HEK293 (cell line): ENCODE measurements around the gene HIVEP2.

Experiments used
- BCL11B ChIP-seq: fragments of 450-650 bp; formaldehyde crosslinking; IDR thresholded peaks from 2 replicates; pipeline ENCODE4 v1.5.1; 2016; ENCODE audit warnings: low read depth, missing biosample characterization, missing genetic modification characterization
- INSM2 ChIP-seq: fragments of 450-650 bp; formaldehyde crosslinking; IDR thresholded peaks from 2 replicates; pipeline ENCODE4 v1.5.1; 2016; ENCODE audit warnings: missing biosample characterization, missing genetic modification characterization
- KLF16 ChIP-seq: fragments of 450-650 bp; formaldehyde crosslinking; IDR thresholded peaks from 2 replicates; pipeline ENCODE4 v1.5.1; 2017; ENCODE audit warnings: missing biosample characterization, missing genetic modification characterization
- OSR2 ChIP-seq: fragments of 450-650 bp; formaldehyde crosslinking; IDR thresholded peaks from 2 replicates; pipeline ENCODE4 v1.5.1; 2016; ENCODE audit warnings: missing biosample characterization, missing genetic modification characterization
- TRIM28 ChIP-seq: IDR thresholded peaks from 2 replicates; pipeline ENCODE4 v1.6.1; 2011; ENCODE audit warnings: low read length, control low read depth, borderline replicate concordance
- TSHZ1 ChIP-seq: fragments of 450-650 bp; formaldehyde crosslinking; IDR thresholded peaks from 2 replicates; pipeline ENCODE4 v1.5.1; 2016; ENCODE audit warnings: missing biosample characterization, missing genetic modification characterization, borderline replicate concordance
- ZBTB48 ChIP-seq: fragments of 450-650 bp; formaldehyde crosslinking; IDR thresholded peaks from 2 replicates; pipeline ENCODE4 v1.5.1; 2016; ENCODE audit warnings: missing biosample characterization, missing genetic modification characterization
- ZEB2 ChIP-seq: fragments of 450-650 bp; formaldehyde crosslinking; IDR thresholded peaks from 2 replicates; pipeline ENCODE4 v1.5.1; 2016; ENCODE audit warnings: missing biosample characterization, missing genetic modification characterization
- ZFP69B ChIP-seq: fragments of 450-650 bp; formaldehyde crosslinking; IDR thresholded peaks from 2 replicates; pipeline ENCODE4 v1.5.1; 2016; ENCODE audit warnings: missing biosample characterization, missing genetic modification characterization
- ZNF184 ChIP-seq: fragments of 450-650 bp; IDR thresholded peaks from 2 replicates; pipeline ENCODE4 v1.5.1; 2018; ENCODE audit warnings: missing biosample characterization, mild to moderate bottlenecking, missing genetic modification characterization
- ZNF2 ChIP-seq: fragments of 450-650 bp; formaldehyde crosslinking; IDR thresholded peaks from 2 replicates; pipeline ENCODE4 v1.5.1; 2016; ENCODE audit warnings: missing biosample characterization, missing genetic modification characterization
- ZNF24 ChIP-seq: fragments of 450-650 bp; formaldehyde crosslinking; IDR thresholded peaks from 2 replicates; pipeline ENCODE4 v1.5.1; 2016; ENCODE audit warnings: missing biosample characterization, missing genetic modification characterization
- ZNF311 ChIP-seq: fragments of 450-650 bp; formaldehyde crosslinking; IDR thresholded peaks from 2 replicates; pipeline ENCODE4 v1.5.1; 2017; ENCODE audit warnings: missing biosample characterization, missing genetic modification characterization, borderline replicate concordance
- ZNF335 ChIP-seq: fragments of 450-650 bp; formaldehyde crosslinking; conservative IDR thresholded peaks from 2 replicates; pipeline ENCODE4 v1.5.1; 2016; ENCODE audit warnings: missing biosample characterization, missing genetic modification characterization
- ZNF341 ChIP-seq: fragments of 450-650 bp; formaldehyde crosslinking; IDR thresholded peaks from 2 replicates; pipeline ENCODE4; 2016; ENCODE audit warnings: low read depth, missing biosample characterization, missing genetic modification characterization
- ZNF391 ChIP-seq: fragments of 450-650 bp; formaldehyde crosslinking; IDR thresholded peaks from 2 replicates; pipeline ENCODE4 v1.5.1; 2016; ENCODE audit warnings: low read depth, missing biosample characterization, missing genetic modification characterization, borderline replicate concordance
- ZNF473 ChIP-seq: fragments of 450-650 bp; formaldehyde crosslinking; IDR thresholded peaks from 2 replicates; pipeline ENCODE4 v1.5.1; 2017; ENCODE audit warnings: missing biosample characterization, missing genetic modification characterization
- ZNF501 ChIP-seq: fragments of 450-650 bp; formaldehyde crosslinking; IDR thresholded peaks from 2 replicates; pipeline ENCODE4 v1.5.1; 2016; ENCODE audit warnings: missing biosample characterization, missing genetic modification characterization
- ZNF518A ChIP-seq: fragments of 450-650 bp; formaldehyde crosslinking; conservative IDR thresholded peaks from 2 replicates; pipeline ENCODE4 v1.5.1; 2016; ENCODE audit warnings: low read depth, missing biosample characterization, missing genetic modification characterization
- ZNF521 ChIP-seq: fragments of 450-650 bp; formaldehyde crosslinking; IDR thresholded peaks from 2 replicates; pipeline ENCODE4 v1.5.1; 2017; ENCODE audit warnings: missing biosample characterization, mild to moderate bottlenecking, missing genetic modification characterization
- ZNF555 ChIP-seq: fragments of 450-650 bp; formaldehyde crosslinking; conservative IDR thresholded peaks from 2 replicates; pipeline ENCODE4 v1.5.1; 2017; ENCODE audit warnings: missing biosample characterization, mild to moderate bottlenecking, missing genetic modification characterization, inconsistent platforms
- ZNF623 ChIP-seq: fragments of 450-650 bp; formaldehyde crosslinking; IDR thresholded peaks from 2 replicates; pipeline ENCODE4 v1.5.1; 2016; ENCODE audit warnings: missing biosample characterization, missing genetic modification characterization
- ZNF658 ChIP-seq: fragments of 450-650 bp; formaldehyde crosslinking; IDR thresholded peaks from 2 replicates; pipeline ENCODE4; 2016; ENCODE audit warnings: missing biosample characterization, missing genetic modification characterization
- ZNF692 ChIP-seq: fragments of 450-650 bp; formaldehyde crosslinking; IDR thresholded peaks from 2 replicates; pipeline ENCODE4 v1.5.1; 2016; ENCODE audit warnings: missing biosample characterization, missing genetic modification characterization
- ZNF76 ChIP-seq: fragments of 450-650 bp; formaldehyde crosslinking; IDR thresholded peaks from 2 replicates; pipeline ENCODE4; 2016; ENCODE audit warnings: low read depth, missing biosample characterization, missing genetic modification characterization, borderline replicate concordance
- ZNF791 ChIP-seq: fragments of 450-650 bp; formaldehyde crosslinking; IDR thresholded peaks from 2 replicates; pipeline ENCODE4 v1.5.1; 2016; ENCODE audit warnings: missing biosample characterization, missing genetic modification characterization
- ZNF792 ChIP-seq: fragments of 450-650 bp; formaldehyde crosslinking; IDR thresholded peaks from 2 replicates; pipeline ENCODE4 v1.5.1; 2016; ENCODE audit warnings: missing biosample characterization, missing genetic modification characterization

HIVEP2 gene

GRCh38 chr6:142944124-142945048, 590 bp downstream of the HIVEP2 start (continued):
- TF ChIP-seq OSR2 (tag by site-specific recombination) (peak; percentile 34; the same call in 1 of the 2 replicates), ZNF311 (no peak), ZNF555 (no peak), ZNF184 (tag by site-specific recombination) (no peak), ZNF518A (tag by site-specific recombination) (0 out of 2 replicates have a peak, but pooled peaks have one; percentile 19), ZEB2 (tag by site-specific recombination) (peak; percentile 93), ZNF623 (tag by site-specific recombination) (no peak), ZNF521 (no peak), KLF16 (peak; percentile 84), INSM2 (0 out of 2 replicates have a peak, but pooled peaks have one; percentile 15), ZFP69B (tag by site-specific recombination) (peak; percentile 24), ZNF341 (peak; percentile 80), ZBTB48 (tag by site-specific recombination) (peak; percentile 97), TSHZ1 (tag by site-specific recombination) (no peak), TRIM28 (no peak), ZNF24 (tag by site-specific recombination) (peak; percentile 46; the same call in 1 of the 2 replicates), ZNF658 (tag by site-specific recombination) (no peak), BCL11B (tag by site-specific recombination) (peak; percentile 68; the same call in 1 of the 2 replicates), ZNF501 (tag by site-specific recombination) (peak; percentile 80), ZNF791 (tag by site-specific recombination) (no peak), ZNF391 (tag by site-specific recombination) (0 out of 2 replicates have a peak, but pooled peaks have one; percentile 56), ZNF76 (tag by site-specific recombination) (peak; percentile 22; the same call in 1 of the 2 replicates), ZNF473 (tag by site-specific recombination) (no peak), ZNF335 (tag by site-specific recombination) (peak; percentile 83), ZNF2 (tag by site-specific recombination) (peak; percentile 79), ZNF692 (peak; percentile 74; the same call in 1 of the 2 replicates), ZNF792 (tag by site-specific recombination) (peak; percentile 92)
